HEK293 (cell line): ENCODE results near the gene CTTN.

ENCODE experiments used
- CTCF ChIA-PET: fragments of 350-600 bp; formaldehyde crosslinking; extraction: SDS; loops from one replicate; lab custom pipeline; 2021; ENCODE audit warnings: antibody characterized with exemption; lab: Yijun Ruan, JAX
- POLR2A ChIA-PET: fragments of 300-600 bp; formaldehyde crosslinking; extraction: SDS; loops from one replicate; lab custom pipeline; 2020; ENCODE audit warnings: antibody characterized with exemption, inconsistent platforms; lab: Yijun Ruan, JAX
- H3K27ac ChIP-seq: fragments of 200-500 bp; sonication (Bioruptor generic); 2 replicates; pipeline ENCODE4 v1.5.1; 2014; ENCODE audit warnings: low read depth, low read length, control low read depth, inconsistent platforms; ENCODE audit errors: extremely low read depth
- H3K36me3 ChIP-seq, 2 experiments: fragments of 200-500 bp in 1 of 2; sonication (Bioruptor generic) in 1 of 2; 1 replicate in 1 of 2; 2 replicates in 1 of 2; pipeline ENCODE4 v1.5.1; 2014 to 2017; ENCODE audit warnings: inconsistent platforms in 2 of 2, low read length in 2 of 2; ENCODE audit not compliant: control insufficient read depth in 2 of 2, insufficient read depth in 1 of 2
- H3K4me1 ChIP-seq: fragments of 200-500 bp; sonication (Bioruptor generic); 2 replicates; pipeline ENCODE4 v1.5.1; 2014; ENCODE audit warnings: mild to moderate bottlenecking, low read length, inconsistent platforms; ENCODE audit not compliant: control insufficient read depth, insufficient read depth
- H3K4me3 ChIP-seq: 2 replicates; pipeline ENCODE4 v1.5.1; 2011; ENCODE audit warnings: low read depth, mild to moderate bottlenecking, control low read depth, low read length, moderate library complexity
- H3K9me3 ChIP-seq: fragments of 200-500 bp; sonication (Bioruptor generic); 2 replicates; pipeline ENCODE4 v1.5.1; 2014; ENCODE audit warnings: low read depth, low read length, inconsistent platforms; ENCODE audit not compliant: control insufficient read depth, insufficient read depth
- HOXC10 ChIP-seq: sonication (generic); formaldehyde crosslinking; IDR thresholded peaks from 2 replicates; pipeline ENCODE4 v1.8.1; 2023; ENCODE audit warnings: mild to moderate bottlenecking, missing genetic modification reagents
- KLF10 ChIP-seq: fragments of 450-650 bp; IDR thresholded peaks from 2 replicates; pipeline ENCODE4 v1.5.1; 2018; ENCODE audit warnings: missing biosample characterization, mild to moderate bottlenecking, missing genetic modification characterization
- KLF8 ChIP-seq: fragments of 450-650 bp; formaldehyde crosslinking; IDR thresholded peaks from 2 replicates; pipeline ENCODE4 v1.5.1; 2016; ENCODE audit warnings: missing biosample characterization, missing genetic modification characterization
- PRDM10 ChIP-seq: fragments of 450-650 bp; formaldehyde crosslinking; IDR thresholded peaks from 2 replicates; pipeline ENCODE4 v1.5.1; 2016; ENCODE audit warnings: missing biosample characterization, missing genetic modification characterization
- PRDM4 ChIP-seq: fragments of 450-650 bp; formaldehyde crosslinking; IDR thresholded peaks from 2 replicates; pipeline ENCODE4 v1.5.1; 2017; ENCODE audit warnings: missing biosample characterization, missing genetic modification characterization
- SETDB1 ChIP-seq: IDR thresholded peaks from one replicate; pipeline ENCODE4 v1.6.1; 2017; ENCODE audit warnings: mild to moderate bottlenecking, low read length, moderate library complexity, mixed read lengths; ENCODE audit not compliant: insufficient read length
- ZBTB10 ChIP-seq: fragments of 450-650 bp; formaldehyde crosslinking; IDR thresholded peaks from 2 replicates; pipeline ENCODE4 v1.5.1; 2016; ENCODE audit warnings: missing biosample characterization, missing genetic modification characterization
- ZNF280C ChIP-seq: fragments of 450-650 bp; formaldehyde crosslinking; IDR thresholded peaks from 2 replicates; pipeline ENCODE4 v1.5.1; 2016; ENCODE audit warnings: missing biosample characterization, missing genetic modification characterization
- ZNF311 ChIP-seq: fragments of 450-650 bp; formaldehyde crosslinking; IDR thresholded peaks from 2 replicates; pipeline ENCODE4 v1.5.1; 2017; ENCODE audit warnings: missing biosample characterization, missing genetic modification characterization, borderline replicate concordance
- ZNF350 ChIP-seq: fragments of 450-650 bp; formaldehyde crosslinking; IDR thresholded peaks from 2 replicates; pipeline ENCODE4 v1.5.0; 2017; ENCODE audit warnings: missing biosample characterization, mild to moderate bottlenecking, missing genetic modification characterization
- ZNF549 ChIP-seq: fragments of 450-650 bp; IDR thresholded peaks from 2 replicates; pipeline ENCODE4 v1.5.1; 2018; ENCODE audit warnings: missing biosample characterization, missing genetic modification characterization, mild to moderate bottlenecking, inconsistent platforms, moderate library complexity
- ZNF600 ChIP-seq: fragments of 450-650 bp; formaldehyde crosslinking; IDR thresholded peaks from 2 replicates; pipeline ENCODE4 v1.5.1; 2016; ENCODE audit warnings: missing biosample characterization, missing genetic modification characterization
- ZNF664 ChIP-seq: fragments of 450-650 bp; formaldehyde crosslinking; IDR thresholded peaks from 2 replicates; pipeline ENCODE4 v1.5.1; 2016; ENCODE audit warnings: missing biosample characterization, missing genetic modification characterization
- ZNF670 ChIP-seq: fragments of 450-650 bp; formaldehyde crosslinking; IDR thresholded peaks from 2 replicates; pipeline ENCODE4 v1.5.1; 2016; ENCODE audit warnings: missing biosample characterization, missing genetic modification characterization, low read depth
- ZSCAN18 ChIP-seq: fragments of 450-650 bp; formaldehyde crosslinking; IDR thresholded peaks from 2 replicates; pipeline ENCODE4 v1.5.1; 2016; ENCODE audit warnings: missing biosample characterization, missing genetic modification characterization

CTTN gene

GRCh38 chr11:70399681-70400112 is 1.4 kb downstream of the CTTN start (continued):
- peak; percentile 47 for TF ChIP-seq PRDM10

- no peak for TF ChIP-seq ZNF280C (tag by site-specific recombination)
- no peak for TF ChIP-seq ZSCAN18 (tag by site-specific recombination)
- TF ChIP-seq PRDM4 (tag by site-specific recombination), result no peak
- no peak for TF ChIP-seq KLF8
- TF ChIP-seq ZNF600 (tag by site-specific recombination), result no peak
- no peak for TF ChIP-seq ZBTB10 (tag by site-specific recombination)
- no peak for TF ChIP-seq ZNF311
- TF ChIP-seq KLF10, result no peak
- no peak for TF ChIP-seq ZNF670
- no peak for TF ChIP-seq HOXC10 (CRISPR knock-in tag)
- TF ChIP-seq ZNF350 (tag by site-specific recombination), result no peak
- no peak for TF ChIP-seq ZNF549 (tag by site-specific recombination)
- TF ChIP-seq ZNF664 (tag by site-specific recombination), result no peak
- no peak for TF ChIP-seq SETDB1
- ChIA-PET CTCF (interaction anchor here (1.0 kb wide), 2 partner anchors 9 to 10 kb away, joined by 3 to 4 read pairs; no protein-coding TSS in a partner anchor), POLR2A (no interaction called here)
- no peak overlapping the region for H3K4me3 ChIP-seq
- no peak overlapping the region for H3K27ac ChIP-seq
- no peaks in the 10 kb centered on the region for H3K4me1 ChIP-seq
- peaks cover 0 to 21% of the 10 kb centered on the region in 2 experiments; a peak in 2 of 3 replicates for H3K36me3 ChIP-seq
- H3K9me3 ChIP-seq, result no peaks in the 10 kb centered on the region
Observed at GRCh38 chr11:70400643-70401042, 2.3 kb downstream of the CTTN start.
